ENCODE data around the gene NELFA.
A peak's percentile ranks its signal among the peaks of the same experiment; 100 is the strongest.
"Not testable (repeated sequence)": the region's sequence is repeated elsewhere in the genome, so short reads cannot be mapped to it uniquely, and the experiment has no call there.

NELFA gene

DNA sequence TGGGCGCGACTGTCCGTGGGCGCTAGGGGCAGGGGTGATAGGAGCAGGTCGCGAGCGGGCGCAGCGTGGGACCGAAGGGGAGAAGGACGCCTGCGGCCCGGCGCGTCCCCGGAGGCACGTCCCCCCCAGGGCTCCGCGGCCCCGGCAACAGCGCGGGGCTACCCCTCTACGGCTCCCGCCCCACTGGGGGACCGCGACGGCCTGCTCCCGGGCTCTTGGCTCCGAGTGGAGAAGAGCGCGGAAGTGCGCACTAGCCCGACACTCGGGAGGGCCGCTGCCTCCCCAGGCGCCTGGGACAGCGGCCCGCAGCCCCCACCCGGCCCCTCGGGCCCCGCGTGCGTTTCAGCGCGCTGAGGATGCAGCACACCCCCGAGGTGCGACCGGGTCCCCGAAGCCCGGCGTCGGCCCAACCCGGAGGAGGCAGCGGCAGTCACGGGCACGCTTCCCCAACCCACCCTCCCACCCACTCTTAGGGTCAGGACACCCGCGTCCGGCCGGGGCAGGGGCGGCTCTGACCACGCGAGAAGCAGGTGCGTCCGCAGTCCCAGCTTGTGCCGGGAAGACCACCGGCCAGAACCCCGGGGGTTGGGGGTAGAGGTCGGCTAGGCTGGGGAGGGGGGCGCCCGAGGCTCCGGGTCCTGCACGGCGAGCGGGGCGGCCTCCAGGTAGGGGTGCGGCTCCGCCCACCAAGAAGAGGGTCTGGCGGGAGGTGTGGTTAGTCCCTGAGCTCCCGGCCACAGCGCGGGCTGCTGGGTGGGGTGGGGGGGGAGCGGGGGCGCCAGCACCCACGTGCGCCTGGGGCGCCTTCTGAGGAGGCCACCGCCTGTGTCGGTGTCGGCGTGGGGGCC is 31.8 kb upstream of the NELFA start:
- no peak for DNase-seq (ENCODE audit: low spot score)

DNA sequence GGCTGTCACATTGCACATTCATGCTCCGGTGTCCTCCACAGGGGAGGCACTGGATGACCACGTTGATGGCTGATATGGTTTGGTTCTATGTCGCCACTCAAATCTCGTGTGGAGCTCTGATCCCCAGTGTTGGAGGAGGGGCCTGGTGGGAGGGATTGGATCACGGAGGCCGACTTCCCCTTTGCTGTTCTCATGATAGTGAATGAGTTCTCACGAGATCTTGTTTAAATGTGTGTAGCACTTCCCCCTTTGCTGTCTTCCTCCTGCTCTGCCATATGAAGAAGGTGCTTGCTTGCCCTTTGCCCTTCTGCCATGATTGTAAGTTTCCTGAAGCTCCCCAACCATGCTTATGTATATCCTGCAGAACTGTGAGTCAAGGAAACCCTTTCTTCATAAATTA is 28.1 kb upstream of the NELFA start:
- no peak for DNase-seq (ENCODE audit: low spot score)

DNA sequence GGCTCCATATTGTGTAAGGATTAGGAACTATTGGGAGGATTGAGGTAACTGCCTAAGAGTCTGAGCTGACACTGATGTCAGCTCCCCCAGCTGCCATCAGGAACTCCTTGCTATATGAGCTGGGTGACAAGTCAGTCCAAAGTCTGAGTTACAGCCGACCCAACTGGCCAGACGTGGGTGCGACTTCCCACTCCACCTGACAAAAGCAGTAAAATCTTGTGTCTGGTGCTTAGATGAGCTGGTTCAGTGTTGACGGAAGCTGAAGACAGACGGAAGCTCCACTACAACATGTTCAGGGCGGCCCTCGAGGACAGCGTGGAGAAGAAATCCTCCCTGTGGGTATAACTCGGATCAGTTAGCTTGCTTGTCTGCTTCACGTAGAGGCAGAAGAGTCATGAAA is 27.6 kb upstream of the NELFA start:
- no peak for DNase-seq (ENCODE audit: low spot score)

DNA sequence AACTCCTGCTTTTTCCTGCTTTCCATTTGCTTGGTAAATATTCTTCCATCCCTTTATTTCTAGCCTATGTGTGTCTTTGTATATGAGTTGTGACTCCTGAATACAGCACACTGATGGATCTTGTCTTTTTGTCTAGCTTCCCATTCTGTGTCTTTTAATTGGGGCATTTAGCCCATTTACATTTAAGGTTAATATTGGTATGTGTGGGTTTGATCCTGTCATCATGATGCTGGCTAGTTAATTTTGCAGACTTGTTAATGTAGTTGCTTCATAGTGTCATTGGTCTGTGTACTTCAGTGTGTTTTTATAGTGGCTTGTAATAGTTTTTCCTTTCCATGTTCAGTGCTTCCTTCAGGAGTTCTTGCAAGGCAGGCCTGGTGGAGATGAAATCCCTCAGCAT is 22.4 kb upstream of the NELFA start:
- DNase-seq (ENCODE audit: low spot score): not testable (repeated sequence)

DNA sequence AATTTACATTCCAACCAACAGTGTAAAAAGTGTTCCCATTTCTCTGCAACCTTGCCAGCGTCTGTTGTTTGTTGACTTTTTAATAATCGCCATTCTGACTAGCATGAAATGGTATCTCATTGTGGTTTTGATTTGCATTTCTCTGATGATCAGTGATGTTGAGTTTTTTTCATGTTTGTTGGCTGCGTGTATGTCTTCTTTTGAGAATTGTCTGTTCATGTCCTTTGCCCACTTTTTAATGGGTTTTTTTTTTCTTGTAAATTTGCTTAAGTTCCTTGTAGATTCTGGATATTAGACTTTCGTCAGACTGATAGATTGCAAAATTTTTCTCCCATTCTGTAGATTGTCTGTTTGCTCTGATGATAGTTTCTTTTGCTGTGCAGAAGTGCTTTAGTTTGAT is 18.3 kb upstream of the NELFA start:
- not testable (repeated sequence) for DNase-seq (ENCODE audit: low spot score)

DNA sequence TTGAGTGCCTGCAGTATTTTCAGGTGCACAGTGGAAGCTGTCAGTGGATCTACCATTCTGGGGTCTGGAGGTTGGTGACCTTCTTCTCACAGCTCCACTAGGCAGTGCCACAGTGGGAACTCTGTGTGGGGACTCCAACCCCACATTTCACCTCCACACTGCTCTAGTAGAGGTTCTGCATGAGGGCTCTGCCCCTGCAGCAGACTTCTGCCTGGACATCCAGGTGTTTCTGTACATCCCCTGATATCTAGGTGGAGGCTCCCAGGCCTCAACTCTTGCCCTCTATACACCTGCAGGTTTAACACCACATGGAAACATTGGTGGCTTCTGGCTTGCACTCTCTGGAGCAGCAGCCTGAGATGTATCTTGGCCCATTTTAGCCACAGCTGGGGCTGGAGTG is 17.0 kb upstream of the NELFA start:
- no peak for DNase-seq (ENCODE audit: low spot score)

DNA sequence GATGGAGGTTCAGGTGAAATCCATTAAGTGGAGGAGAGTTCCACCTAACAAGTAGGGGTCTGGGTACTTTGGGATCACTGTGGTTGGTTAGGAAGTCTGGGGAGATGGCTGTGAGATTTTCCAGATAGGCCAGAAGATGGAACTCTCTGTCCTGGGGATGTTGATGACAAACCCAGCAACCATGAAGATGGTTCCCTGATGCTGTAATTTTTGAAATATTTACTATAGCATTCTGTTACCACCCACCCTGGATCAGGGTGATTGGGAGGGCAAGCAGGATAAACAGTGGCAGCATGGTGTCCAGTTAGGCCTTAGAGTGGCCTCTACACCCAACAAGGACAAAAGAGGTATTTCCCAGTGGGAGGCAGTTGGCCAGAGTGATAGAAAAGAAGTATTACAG is 15.9 kb upstream of the NELFA start:
- DNase-seq (ENCODE audit: low spot score): no peak

DNA sequence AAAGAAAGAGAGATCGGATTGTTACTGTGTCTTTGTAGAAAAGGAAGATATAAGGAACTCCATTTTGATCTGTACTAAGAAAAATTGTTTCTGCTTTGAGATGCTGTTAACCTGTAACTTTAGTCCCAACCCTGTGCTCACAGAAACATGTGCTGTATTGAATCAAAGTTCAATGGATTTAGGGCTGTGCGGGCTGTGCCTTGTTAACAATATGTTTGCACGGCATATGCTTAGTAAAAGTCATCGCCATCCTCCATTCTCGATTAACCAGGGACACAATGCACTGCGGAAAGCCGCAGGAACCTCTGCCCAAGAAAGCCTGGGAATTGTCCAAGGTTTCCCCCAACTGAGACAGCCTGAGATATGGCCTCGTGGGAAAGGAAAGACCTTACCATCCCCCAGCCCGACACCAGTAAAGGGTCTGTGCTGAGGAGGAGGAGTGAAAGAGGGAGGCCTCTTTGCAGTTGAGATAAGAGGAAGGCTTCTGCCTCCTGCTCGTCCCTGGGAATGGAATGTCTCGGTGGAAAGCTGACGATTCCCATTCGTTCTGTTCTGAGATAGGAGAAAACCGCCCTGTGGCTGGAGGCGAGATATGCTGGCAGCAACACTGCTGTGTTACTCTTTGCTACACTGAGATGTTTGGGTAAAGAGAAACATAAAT is 12.7 kb upstream of the NELFA start:
- not testable (repeated sequence) for DNase-seq (ENCODE audit: low spot score)

DNA sequence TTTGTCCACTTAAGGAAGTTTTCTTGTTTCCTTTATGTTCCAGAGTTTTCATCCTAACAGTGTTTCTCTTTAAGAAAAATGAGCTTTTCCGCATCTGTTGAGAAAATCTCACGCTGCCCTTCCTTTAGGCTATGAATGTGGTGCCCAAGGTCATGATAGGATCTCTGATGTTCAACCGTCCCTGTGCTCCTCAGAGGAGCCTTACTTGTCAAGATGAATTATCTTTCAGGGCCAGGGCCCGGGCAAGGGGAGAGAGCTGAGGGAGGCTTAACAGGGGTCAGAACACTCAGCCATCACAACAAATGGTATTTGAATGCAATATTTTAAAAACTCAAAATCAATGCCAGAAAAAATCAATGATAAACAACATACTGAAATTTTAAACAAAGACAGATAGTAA is 6.2 kb upstream of the NELFA start:
- DNase-seq (ENCODE audit: low spot score): no peak

DNA sequence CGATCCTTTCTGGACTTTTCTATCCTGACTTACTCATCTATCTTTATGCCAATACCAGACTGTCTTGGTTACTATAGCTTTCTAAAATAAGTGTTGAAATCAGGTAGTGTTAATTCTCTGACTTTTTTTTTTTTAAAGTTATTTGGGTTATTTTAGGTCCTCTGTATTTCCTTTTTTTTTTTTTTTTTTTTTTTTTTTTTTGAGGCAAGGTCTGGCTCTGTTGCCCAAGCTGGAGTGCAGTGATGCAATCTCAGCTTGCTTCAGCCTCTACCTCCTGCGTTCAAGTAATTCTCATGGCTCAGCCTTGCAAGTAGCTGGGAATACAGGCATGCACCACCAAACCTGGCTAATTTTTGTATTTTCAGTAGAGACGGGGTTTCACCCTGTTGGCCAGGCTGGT is 2.8 kb upstream of the NELFA start:
- no peak for DNase-seq (ENCODE audit: low spot score)

DNA sequence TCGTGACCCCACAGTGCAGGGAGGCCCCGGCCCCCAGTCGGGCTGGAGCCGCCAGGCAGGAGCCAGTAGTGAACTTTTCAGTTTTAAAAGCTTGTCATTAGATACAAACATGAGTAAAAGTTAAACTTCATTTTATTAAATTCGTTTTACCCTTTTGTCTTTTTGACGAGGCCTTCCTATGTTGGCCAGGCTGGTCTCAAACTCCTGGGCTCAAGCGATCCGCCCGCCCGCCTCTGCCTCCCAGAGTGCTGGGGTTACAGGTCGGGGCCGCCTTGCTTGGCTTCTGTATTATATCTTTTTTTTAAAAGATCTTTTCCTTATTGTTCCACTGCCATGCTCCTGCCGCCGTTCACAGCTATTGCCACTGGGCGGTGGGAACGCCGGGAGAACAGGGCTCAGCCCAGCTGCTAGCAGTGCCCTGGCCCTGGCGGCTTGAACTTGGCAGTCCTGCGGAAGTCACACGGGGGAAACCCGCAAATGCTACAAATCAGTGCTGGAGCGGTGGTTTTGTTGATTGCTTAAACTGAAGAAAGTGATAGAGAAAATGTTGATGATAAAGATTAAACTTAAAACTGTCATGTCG is 968 bp upstream of the NELFA start:
- peak; percentile 78 for DNase-seq (ENCODE audit: low spot score)

DNA sequence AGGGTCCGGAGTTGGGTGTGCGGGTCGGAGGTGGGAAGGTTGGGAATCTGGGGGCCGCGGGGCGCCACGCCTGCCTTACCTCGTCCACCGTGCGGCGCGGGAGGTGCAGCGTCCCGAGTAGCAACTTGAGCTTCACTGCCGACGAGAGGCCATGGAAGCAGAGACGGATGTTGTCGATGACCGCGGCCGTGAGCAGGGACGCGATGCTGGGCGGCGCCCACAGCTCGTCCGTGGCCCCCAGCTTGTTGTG is 178 bp downstream of the NELFA start:
- DNase-seq (ENCODE audit: low spot score): no peak

DNA sequence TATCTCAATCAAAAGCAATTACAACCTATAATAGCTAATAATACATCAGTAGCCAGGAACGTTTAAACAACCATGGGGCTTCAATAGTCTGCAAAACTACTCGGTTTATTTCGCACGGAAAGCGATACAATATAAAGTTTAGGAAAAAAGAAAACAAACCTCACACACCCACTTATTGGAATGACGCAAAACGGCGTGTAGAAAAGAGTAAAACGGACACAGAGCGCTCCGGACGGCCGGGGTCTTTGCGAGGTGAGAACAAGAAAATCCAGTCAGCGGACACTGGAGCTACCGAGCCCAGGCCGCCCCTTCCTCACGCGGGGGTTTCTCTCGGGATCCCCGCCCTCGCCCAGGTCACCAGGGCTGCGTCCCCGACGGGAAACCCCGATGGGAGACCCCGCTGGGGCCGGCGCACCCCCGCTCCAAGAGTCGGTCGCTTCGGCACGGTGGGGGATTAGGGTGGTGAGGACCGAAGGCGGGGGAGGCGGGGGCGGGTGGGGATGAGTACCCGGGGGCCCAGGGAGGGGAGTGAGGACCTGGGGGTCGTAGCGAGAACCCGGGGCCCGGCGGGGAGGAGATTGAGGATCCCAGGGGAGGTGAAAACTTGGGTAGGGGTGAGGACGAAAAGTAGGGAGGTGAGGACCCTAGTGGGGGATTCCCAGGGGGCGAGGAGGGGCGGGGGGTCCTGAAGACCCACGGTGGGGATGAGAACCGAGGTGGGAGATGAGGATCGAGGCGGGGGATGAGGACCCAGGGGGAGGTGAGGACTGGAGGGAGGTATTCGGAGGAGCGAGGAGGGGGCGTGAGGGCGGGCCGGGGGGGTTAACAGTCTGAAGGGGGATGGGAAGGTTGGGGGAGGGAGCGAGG is 737 bp downstream of the NELFA start:
- no peak for DNase-seq (ENCODE audit: low spot score)

DNA sequence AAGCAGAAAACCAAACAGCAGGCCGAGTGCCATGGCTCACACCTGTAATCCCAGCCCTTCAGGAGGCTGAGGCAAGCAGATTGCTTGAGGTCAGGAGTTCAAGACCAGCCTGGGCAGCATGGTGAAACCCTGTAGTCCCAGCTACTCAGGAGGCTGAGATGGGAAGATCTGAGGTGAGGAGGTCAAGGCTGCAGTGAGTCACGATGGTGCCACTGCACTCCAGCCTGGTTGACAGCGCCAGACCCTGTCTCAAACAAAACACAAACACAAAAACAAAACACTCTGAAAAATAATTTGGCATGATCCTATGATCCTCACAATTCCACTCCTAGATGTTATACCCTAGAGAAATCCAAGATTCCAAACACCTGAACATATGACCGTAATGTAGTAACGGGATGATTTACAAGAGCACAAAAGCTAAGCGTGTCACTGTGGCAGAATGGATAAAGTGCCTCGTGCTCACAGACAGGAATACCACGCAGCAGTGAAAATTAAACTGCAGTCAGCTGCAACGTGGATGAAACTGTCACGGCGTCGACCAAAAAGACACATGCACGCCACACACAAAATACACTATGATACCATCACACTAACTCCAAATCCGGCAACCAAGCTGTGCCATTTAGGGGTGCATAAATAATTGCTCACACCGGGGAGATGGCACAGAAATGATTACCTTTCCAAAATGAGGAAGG is 1.7 kb downstream of the NELFA start:
- no peak for DNase-seq (ENCODE audit: low spot score)

DNA sequence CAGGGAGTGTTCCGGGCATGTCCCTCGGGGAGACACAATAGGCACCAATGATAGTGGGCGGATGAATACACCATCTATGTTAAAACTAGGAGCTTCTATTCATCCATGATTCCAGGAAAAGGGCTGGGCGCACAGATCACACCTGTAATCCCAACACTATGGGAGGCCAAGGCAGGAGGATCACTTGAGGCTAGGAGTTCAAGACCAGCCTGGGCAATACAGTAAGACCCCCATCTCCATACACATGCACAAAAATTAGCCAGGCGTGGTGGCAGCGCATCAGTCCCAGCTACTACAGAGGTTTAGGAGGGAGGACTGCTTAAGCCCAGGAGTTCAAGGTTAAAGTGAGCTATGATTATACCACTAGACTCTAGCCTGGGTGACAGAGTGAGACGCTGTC is 2.4 kb downstream of the NELFA start:
- DNase-seq (ENCODE audit: low spot score): no peak

DNA sequence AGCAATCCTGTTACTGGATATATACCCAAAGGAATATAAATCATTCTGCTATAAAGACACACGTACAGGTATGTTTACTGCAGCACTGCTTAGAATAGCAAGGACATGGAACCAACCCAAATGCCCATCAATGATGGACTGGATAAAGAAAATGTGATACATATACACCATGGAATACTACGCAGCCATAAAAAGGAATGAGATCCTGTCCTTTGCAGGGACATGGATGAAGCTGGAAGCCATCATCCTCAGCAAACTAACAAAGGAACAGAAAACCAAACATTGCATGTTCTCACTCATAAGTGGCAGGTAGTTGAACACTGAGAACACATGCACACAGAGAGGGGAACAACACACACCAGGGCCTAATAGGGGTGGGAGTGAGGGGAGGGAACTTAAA is 5.4 kb downstream of the NELFA start:
- DNase-seq (ENCODE audit: low spot score): not testable (repeated sequence)

DNA sequence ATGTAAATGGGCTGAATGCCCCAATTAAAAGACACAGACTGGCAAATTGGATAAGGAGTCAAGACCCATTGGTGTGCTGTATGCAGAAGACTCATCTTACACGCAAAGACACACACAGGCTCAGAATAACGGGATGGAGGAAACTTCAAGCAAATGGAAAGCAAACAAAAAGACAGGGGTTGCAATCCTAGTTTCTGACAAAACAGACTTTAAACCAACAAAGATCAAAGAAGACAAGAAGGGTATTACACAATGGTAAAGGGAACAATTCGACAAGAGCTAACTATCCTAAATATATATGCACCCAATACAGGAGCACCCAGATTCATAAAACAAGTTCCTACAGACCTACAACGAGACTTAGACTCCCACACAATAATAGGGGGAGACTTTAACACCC is 9.5 kb downstream of the NELFA start:
- DNase-seq (ENCODE audit: low spot score): not testable (repeated sequence)

DNA sequence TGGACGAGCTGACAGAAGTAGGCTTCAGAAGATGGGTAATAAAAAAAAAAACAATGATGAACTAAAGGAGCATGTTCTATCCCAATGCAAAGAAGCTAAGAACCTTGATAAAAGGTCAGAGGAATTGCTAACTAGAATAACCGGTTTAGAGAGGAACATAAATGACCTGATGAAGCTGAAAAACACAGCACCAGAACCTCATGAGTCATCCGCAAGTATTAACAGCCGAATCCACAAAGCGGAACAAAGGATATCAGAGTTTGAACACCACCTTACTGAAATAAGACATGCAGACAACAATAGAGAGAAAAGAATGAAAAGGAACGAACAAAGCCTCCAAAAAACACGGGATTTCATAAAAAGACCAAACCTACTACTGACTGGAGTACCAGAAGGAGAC is 10.5 kb downstream of the NELFA start:
- DNase-seq (ENCODE audit: low spot score): peak; percentile 29

DNA sequence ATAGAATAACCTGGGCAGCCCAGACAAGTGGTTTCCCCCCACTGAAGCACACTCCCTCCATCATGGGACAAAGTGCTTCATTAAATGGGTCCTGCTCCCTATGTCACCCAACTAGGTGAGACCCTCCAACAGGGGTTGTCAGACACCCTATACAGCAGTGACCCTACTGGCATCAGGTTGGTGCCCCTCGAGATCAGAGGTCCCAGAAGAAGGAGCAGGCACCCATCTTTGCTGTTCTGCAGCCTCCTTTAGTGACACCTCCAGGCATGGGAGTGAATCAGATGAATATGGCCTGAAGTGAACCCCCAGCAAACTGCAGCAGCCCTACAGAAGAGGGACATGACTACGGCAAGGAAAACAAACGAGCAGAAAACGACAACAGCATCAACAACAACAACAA is 11.1 kb downstream of the NELFA start:
- DNase-seq (ENCODE audit: low spot score): no peak

DNA sequence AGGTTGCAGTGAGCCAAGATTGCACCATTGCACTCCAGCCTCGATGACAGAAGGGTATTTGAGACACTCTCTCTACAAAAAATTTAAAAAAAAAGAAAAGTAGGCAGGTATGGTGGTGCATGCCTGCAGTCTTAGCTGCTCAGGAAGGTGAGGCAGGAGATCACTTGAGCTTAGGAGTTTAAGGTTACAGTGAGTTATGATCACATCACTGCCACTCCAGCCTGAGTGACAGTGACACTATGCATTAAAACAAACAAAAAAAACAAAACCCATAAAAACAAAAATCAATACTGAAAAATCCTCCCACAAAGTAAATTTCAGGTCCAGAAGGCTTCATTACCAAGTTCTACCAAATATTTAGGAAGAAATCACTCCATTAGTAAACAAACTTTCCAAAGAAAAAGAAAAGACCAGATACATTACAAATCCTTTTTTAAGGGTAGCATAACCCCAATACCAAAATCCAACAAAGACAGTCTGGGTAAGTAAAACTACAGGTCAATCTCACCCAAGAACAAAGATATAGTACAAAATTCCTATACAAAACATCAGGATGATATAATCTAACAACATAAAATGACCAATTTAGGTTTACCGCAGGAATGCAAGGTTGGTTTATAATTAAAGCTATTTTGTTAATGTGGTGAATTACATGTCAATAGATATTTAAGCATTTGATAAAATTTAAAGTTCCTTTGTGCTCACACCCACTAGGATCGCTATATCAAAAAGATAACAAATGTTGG is 11.7 kb downstream of the NELFA start:
- no peak for DNase-seq (ENCODE audit: low spot score)

DNA sequence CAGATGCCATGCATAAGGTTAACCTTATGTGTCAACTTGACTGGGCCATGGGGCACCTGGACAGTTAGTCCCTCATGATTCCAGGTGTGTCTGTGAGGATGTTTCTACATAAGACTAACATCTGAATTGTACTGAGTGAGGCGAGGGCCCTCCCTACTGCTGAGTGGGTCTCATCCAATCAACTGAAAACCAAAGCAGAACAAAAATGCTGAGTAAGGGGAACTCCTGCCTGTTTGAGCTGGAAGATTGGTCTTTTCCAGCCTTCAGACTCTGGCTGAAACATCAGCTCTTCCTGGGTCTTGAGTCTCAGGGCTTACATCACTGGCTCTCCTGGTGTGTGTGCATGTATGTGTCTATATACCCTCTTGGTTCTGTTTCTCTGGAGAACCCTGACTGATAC is 13.8 kb downstream of the NELFA start:
- DNase-seq (ENCODE audit: low spot score): no peak

All from LoVo (cell line).